Gastroesophageal sphincter (tissue), 4 donors: ENCODE data around the gene LAD1. TPM values are rescaled to one million over a fixed set of nuclear protein-coding genes. Genes with fewer than 3 reads are reported as not detected.

Experiments
- ATAC-seq: fragments of 150-250 bp; one replicate; pipeline ENCODE4 v1.9.1; 2016; ENCODE audit warnings: mild to moderate bottlenecking, moderate library complexity
- H3K27ac ChIP-seq, 4 donors: fragments of 200-600 bp; sonication (generic) in 3 of 4; 1 replicate in 3 of 4; 2 replicates in 1 of 4; pipeline ENCODE4 v1.5.1; 2016 to 2019
- H3K27me3 ChIP-seq: fragments of 200-600 bp; sonication (generic); one replicate; pipeline ENCODE4 v1.5.1; 2019
- H3K36me3 ChIP-seq, 2 donors: fragments of 200-600 bp; sonication (generic); one replicate each; pipeline ENCODE4 v1.5.1; 2019; ENCODE audit warnings: control low read depth in 1 of 2
- H3K4me1 ChIP-seq, 3 donors: fragments of 200-600 bp; sonication (generic); 1 replicate in 2 of 3; 2 replicates in 1 of 3; pipeline ENCODE4 v1.5.1; 2016 to 2019; ENCODE audit warnings: control low read depth in 2 of 3
- H3K4me3 ChIP-seq, 2 donors: fragments of 200-600 bp; sonication (generic); one replicate each; pipeline ENCODE4 v1.5.1; 2019; ENCODE audit warnings: mild to moderate bottlenecking in 1 of 2, moderate library complexity in 1 of 2
- H3K9me3 ChIP-seq, 3 donors: fragments of 200-600 bp; sonication (generic); one replicate each; pipeline ENCODE4 v1.5.1; 2017 to 2019; ENCODE audit warnings: control low read depth in 2 of 3
- CTCF ChIP-seq, 4 experiments: fragments of 200-600 bp in 2 of 4; fragments of 450-650 bp in 2 of 4; sonication (generic) in 1 of 4; IDR thresholded peaks; one replicate each; pipeline ENCODE4 v1.5.1; 2017 to 2019; ENCODE audit warnings: antibody characterized with exemption in 4 of 4, mild to moderate bottlenecking in 2 of 4, moderate library complexity in 2 of 4
- EP300 ChIP-seq: sonication (generic); formaldehyde crosslinking; IDR thresholded peaks from one replicate; pipeline ENCODE4 v1.6.1; 2017; ENCODE audit warnings: antibody characterized with exemption, mild to moderate bottlenecking
- POLR2A ChIP-seq, 2 donors: fragments of 450-650 bp; IDR thresholded peaks; one replicate each; pipeline ENCODE4 v1.6.1; 2017; ENCODE audit warnings: antibody characterized with exemption in 2 of 2, mild to moderate bottlenecking in 2 of 2, moderate library complexity in 1 of 2
- POLR2AphosphoS5 ChIP-seq: sonication (generic); formaldehyde crosslinking; IDR thresholded peaks from one replicate; pipeline ENCODE4 v1.6.1; 2017; ENCODE audit warnings: antibody characterized with exemption
- WGBS, 2 donors: methylation state at CpG; one replicate each; pipeline ENCODE4 v1.1.5; 2018; ENCODE audit warnings: low coverage in 1 of 2; 5-methylcytosine and 5-hydroxymethylcytosine counted together
- total RNA-seq, 4 donors: library from RNA; depleted of rRNA; stranded (reverse); fragments of >200 nt; gene quantifications; one replicate each; pipeline ENCODE4 v1.1.0, GENCODE V29; 2016

LAD1 gene
- total RNA-seq, 4 donors from 2014 or later = 1.2 to 24.1 (median 1.9) TPM

GRCh38 chr1:201430776-201431175, 31.7 kb upstream of the LAD1 start:
- no peak for ATAC-seq
- TF ChIP-seq EP300 (no peak), POLR2A (IDR thresholded peaks at IDR 0.05) (no peak), POLR2AphosphoS5 (no peak), CTCF (IDR thresholded peaks at IDR 0.05) (no peak)
- no CpG with 5 or more reads among the region's 4 CpGs for WGBS, 2 donors
- Histone ChIP-seq H3K9me3 (no peaks in the 10 kb centered on the region), H3K4me1 (peaks cover 0 to 7% (median 0%) of the 10 kb centered on the region in 3 donors), H3K27me3 (peaks cover 32% of the 10 kb centered on the region), H3K4me3 (no peak overlapping the region), H3K27ac (no peak overlapping the region), H3K36me3 (no peaks in the 10 kb centered on the region)

- H3K4me3 ChIP-seq = no peak overlapping the region
Observed at GRCh38 chr1:201429736-201430501, 30.8 kb upstream of the LAD1 start.

DNA sequence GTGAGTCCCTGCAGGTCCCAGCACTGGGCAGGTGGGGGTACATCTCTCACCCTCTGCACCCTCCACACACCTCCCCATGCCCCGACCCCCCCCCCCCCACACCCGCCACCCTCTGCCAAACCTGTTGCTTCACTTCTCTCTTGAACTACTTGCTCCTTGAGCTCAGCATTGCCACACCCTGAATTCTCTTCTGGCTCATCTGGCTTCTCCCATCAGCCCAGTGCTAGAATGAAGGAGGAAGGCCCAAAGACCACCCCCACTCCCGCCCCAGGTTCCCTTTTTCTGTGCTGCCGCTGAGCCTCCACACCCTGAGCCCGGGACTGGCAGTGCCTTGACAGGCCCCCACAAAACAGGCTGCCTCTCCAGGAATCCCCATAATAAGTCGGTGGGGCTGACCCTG, 28.8 kb upstream of the LAD1 start:
- peaks cover 0 to 5% (median 0%) of the 10 kb centered on the region in 3 donors for H3K9me3 ChIP-seq
- no peak for ATAC-seq
- H3K27ac ChIP-seq = no peak overlapping the region
- H3K4me1 ChIP-seq = no peaks in the 10 kb centered on the region
- H3K36me3 ChIP-seq = no peaks in the 10 kb centered on the region
- no CpG with 5 or more reads among the region's 6 CpGs for WGBS, 2 donors
- H3K4me3 ChIP-seq = no peak overlapping the region
- peaks cover 32% of the 10 kb centered on the region for H3K27me3 ChIP-seq
- TF ChIP-seq EP300 (no peak), CTCF (IDR thresholded peaks at IDR 0.05) (no peak), POLR2A (IDR thresholded peaks at IDR 0.05) (no peak), POLR2AphosphoS5 (no peak)

More at GRCh38 chr1:201429736-201430501, 30.8 kb upstream of the LAD1 start:
- no peak for TF ChIP-seq POLR2A (IDR thresholded peaks at IDR 0.05)
- TF ChIP-seq EP300 = no peak
- TF ChIP-seq CTCF (IDR thresholded peaks at IDR 0.05) = no peak
- no peak for TF ChIP-seq POLR2AphosphoS5
- Histone ChIP-seq H3K27ac (no peak overlapping the region), H3K36me3 (no peaks in the 10 kb centered on the region), H3K9me3 (no peaks in the 10 kb centered on the region), H3K27me3 (peaks cover 32% of the 10 kb centered on the region), H3K4me1 (no peaks in the 10 kb centered on the region)
- WGBS, 2 donors = 82 to 87% methylated on average over 8 to 13 of the region's 18 CpGs
- ATAC-seq = no peak

- Histone ChIP-seq H3K36me3 (no peaks in the 10 kb centered on the region), H3K27me3 (peaks cover 31% of the 10 kb centered on the region), H3K27ac (no peak overlapping the region), H3K9me3 (peaks cover 0 to 5% (median 0%) of the 10 kb centered on the region in 3 donors), H3K4me3 (no peak overlapping the region), H3K4me1 (no peaks in the 10 kb centered on the region)
- 68 to 80% methylated on average over 5 to 9 of the region's 15 CpGs for WGBS, 2 donors
- TF ChIP-seq POLR2A (IDR thresholded peaks at IDR 0.05) (no peak), POLR2AphosphoS5 (no peak), EP300 (no peak)
- no peak for ATAC-seq
Observed at GRCh38 chr1:201426479-201427310, 27.6 kb upstream of the LAD1 start.

GRCh38 chr1:201424146-201424545, 25.0 kb upstream of the LAD1 start:
- TF ChIP-seq POLR2AphosphoS5 = no peak
- TF ChIP-seq EP300 = no peak
- TF ChIP-seq CTCF (IDR thresholded peaks at IDR 0.05) = no peak
- no peak for TF ChIP-seq POLR2A (IDR thresholded peaks at IDR 0.05)
- H3K4me1 ChIP-seq = no peaks in the 10 kb centered on the region
- H3K27ac ChIP-seq = no peak overlapping the region
- H3K4me3 ChIP-seq = no peak overlapping the region
- 100% methylated on average over 2 of the region's 2 CpGs; no CpG with 5 or more reads in 1 of the 2 donors for WGBS, 2 donors
- H3K36me3 ChIP-seq = no peaks in the 10 kb centered on the region
- H3K9me3 ChIP-seq = peaks cover 0 to 5% (median 0%) of the 10 kb centered on the region in 3 donors
- ATAC-seq = no peak
- peaks cover 10% of the 10 kb centered on the region for H3K27me3 ChIP-seq
